ENCODE results near the gene ERBB4.

DNA sequence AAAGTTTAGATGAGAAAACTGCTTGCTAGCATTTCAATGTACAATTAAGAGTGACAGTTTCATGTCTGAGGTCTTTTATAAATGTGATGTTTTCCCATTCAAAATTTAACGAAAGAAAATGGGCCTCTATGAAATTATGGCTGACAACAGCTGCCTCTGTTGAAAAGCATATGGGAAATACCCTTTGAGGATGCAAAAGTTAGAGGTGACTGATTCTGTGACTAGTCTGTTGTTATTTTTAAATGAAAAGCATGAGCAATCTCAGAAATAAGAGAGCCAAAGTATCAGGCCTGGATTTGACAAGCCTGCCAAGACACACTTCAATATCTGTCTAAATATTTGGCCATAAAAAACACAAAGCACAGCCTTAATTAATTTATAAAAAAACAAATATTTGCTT, 580.8 kb downstream of the ERBB4 start:
- TF ChIP-seq, protein P1, sequence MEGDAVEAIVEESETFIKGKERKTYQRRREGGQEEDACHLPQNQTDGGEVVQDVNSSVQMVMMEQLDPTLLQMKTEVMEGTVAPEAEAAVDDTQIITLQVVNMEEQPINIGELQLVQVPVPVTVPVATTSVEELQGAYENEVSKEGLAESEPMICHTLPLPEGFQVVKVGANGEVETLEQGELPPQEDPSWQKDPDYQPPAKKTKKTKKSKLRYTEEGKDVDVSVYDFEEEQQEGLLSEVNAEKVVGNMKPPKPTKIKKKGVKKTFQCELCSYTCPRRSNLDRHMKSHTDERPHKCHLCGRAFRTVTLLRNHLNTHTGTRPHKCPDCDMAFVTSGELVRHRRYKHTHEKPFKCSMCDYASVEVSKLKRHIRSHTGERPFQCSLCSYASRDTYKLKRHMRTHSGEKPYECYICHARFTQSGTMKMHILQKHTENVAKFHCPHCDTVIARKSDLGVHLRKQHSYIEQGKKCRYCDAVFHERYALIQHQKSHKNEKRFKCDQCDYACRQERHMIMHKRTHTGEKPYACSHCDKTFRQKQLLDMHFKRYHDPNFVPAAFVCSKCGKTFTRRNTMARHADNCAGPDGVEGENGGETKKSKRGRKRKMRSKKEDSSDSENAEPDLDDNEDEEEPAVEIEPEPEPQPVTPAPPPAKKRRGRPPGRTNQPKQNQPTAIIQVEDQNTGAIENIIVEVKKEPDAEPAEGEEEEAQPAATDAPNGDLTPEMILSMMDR (IDR thresholded peaks at IDR 0.05) = no peak
- no peak for TF ChIP-seq POLR2A (IDR thresholded peaks at IDR 0.05)

Measured in Peyer's patch (tissue), 4 donors.